GM19193 (cell line): ENCODE data around the gene MASP1.

Source experiments
- POLR2A ChIP-seq: IDR thresholded peaks from 4 replicates; pipeline ENCODE4 v1.6.1; 2011; ENCODE audit not compliant: insufficient read depth, insufficient read length; ENCODE audit errors: extremely low read depth

Gene MASP1

GRCh38 chr3:187237741-187238140, 53.8 kb downstream of the MASP1 start:
- no peak for TF ChIP-seq POLR2A

DNA sequence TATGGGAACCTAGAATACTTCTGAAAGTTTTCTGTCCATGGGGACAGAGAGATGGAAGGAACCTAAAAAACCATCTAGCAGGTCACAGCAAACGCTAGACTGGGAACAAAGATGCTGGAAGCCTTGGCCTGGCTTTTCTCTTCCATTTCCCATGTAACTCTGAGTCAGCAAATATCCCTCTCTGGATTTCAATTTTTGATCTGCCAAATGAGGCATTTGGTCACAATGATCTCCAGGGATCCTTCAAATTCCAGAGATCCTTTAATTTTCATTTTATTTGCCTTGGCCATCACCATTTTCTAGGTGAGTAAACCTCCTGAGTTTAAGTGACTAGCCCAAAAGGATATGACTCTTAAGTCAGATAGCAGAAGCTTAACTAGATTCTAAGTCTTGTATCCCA, 54.6 kb downstream of the MASP1 start:
- TF ChIP-seq POLR2A = no peak

DNA sequence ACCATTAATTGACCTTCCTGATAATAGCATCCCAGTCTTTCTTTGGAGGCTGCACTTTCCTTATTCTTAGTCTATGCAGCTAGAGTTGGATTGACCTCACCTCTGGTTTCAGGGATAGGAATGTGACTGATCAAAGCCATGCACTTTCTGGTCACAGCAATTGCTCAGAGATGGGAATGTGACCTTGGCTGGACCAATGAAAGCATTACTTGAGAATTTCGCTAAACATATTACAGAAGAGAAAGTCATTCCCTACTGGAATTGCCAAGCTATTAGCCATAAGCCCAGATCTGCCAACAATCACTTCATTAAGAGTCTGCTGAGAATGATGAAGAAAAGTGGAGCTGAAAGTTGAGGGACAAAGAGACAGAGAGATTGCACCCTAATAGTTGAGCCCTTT, 61.5 kb downstream of the MASP1 start:
- TF ChIP-seq POLR2A = no peak

GRCh38 chr3:187228740-187229139, 62.8 kb downstream of the MASP1 start:
- TF ChIP-seq POLR2A = no peak

DNA sequence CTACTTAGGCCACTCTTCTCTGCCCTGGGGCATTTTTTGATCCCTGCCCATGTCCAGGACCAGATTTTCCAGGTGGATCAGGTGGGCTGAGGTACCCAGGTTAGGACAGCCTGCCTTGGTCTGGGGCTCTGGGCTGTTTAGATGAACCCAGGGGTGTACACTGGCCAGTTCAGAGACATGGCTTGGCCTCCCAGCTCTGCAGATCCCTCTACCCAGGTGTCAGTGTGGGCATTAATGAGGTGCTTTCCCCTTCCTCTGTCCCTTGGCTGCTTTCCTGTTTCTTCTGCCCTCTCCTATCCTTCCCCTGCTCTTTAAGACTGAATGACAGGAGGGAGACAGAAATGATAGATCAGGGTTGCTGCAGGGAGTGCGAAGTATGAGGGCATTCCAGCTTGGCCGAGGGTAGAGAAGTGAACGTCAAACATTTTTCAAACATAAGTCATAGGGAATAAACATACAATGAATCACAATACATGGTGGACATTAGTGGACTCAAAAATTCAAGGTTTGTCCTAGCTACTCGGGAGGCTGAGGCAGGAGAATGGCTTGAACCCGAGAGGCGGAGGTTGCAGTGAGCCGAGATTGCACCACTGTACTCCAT, 63.8 kb downstream of the MASP1 start:
- TF ChIP-seq POLR2A = no peak

GRCh38 chr3:187223799-187224198, 67.7 kb downstream of the MASP1 start:
- TF ChIP-seq POLR2A = no peak

DNA sequence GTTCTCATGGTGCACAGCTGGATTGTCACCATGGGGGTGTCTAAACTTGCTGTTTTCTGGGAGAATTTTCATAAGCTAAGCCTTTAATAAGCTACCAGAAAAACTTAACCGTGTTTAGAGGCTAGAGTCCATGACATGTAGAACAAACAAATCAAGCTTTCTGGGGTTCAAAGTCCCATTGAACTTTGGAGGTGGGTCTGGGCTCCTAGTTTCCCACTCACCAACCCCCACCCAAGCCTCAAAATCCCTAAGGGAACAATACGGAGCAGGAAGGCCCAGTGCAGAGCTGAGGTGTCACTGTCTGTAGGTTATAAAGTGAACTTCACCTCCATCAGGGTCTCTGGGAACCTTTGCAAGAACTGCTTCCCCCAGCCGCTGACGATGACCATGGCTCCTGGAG, 68.7 kb downstream of the MASP1 start:
- no peak for TF ChIP-seq POLR2A

DNA sequence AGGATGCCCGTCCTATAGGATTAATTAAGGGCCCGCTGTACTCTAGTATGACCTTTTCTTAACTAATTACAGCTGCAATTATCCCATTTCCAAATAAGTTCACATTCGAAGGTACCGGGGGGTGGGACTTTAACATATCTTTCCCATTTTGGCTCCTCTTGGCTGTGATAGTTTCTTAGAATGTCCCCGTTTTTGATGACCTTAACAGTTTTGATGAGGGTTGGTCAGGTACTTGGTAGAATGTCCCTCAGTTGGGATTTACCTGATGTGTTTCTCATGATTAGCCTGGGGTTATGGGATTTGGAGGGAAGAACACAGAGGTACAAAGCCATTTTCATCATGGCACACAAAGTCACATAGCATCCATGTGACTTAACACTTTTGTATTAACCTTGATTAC, 76.1 kb downstream of the MASP1 start:
- no peak for TF ChIP-seq POLR2A

DNA sequence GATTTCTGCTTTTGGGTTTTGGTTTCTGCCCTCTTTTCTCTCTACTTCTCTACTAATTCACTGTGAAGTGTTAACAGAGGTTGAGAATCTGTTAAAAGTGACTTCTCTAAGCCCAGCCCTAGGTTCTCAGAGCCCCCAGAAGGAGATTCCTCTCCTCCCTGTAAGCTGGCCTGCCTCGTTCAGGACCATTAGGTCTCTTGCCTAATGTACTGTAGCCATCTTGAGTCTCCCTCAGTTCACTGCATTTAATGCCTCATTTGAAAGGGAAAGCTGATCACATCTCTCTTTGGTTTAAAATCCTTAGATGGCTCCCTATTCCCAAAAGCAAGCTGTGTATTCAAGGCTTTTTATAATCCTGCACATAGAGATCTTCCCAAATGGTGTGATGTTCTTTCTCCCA, 77.9 kb downstream of the MASP1 start:
- TF ChIP-seq POLR2A = no peak

- no peak for TF ChIP-seq POLR2A
These were observed 78.8 kb downstream of the MASP1 start for GRCh38 chr3:187212705-187213104.

DNA sequence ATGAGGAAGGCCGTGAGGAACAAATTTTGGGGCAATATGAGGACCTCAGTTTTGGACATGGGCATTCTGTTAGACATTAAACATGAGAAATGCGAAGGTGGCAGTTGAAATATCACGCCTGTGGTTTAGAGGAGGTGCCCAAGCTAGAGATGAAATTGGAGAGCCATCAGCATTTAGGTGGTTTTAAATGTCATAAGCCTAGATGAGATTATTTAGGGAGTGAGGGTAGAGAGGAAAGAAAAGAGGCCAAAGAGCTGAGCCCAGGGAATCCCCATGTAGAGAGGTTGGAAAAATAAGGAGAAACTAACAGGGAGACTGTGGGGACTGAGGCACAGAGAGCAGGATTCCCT, 79.4 kb downstream of the MASP1 start:
- TF ChIP-seq POLR2A = no peak

- TF ChIP-seq POLR2A = no peak
These were observed 79.9 kb downstream of the MASP1 start for GRCh38 chr3:187211532-187212195.

- no peak for TF ChIP-seq POLR2A
These were observed 80.8 kb downstream of the MASP1 start for GRCh38 chr3:187210545-187211327.

DNA sequence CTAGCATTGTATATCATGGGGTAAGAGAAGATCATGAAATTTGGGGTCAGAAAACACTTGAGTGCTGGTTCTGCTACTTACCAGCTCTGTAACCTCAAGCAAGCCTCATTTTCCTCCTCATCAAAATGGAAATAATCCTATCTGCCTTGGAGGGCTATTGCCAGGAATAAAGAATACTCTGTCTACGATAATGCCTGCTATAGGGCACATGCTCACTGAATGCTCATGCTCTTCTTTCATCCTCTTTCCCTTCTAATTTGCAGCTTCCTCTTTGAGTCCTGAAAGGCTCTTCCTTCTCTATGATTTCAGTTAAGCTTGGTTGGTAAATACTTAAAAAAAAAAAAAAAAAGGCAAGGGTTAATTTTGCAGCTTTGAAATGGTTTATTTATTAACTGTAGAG, 81.4 kb downstream of the MASP1 start:
- no peak for TF ChIP-seq POLR2A

DNA sequence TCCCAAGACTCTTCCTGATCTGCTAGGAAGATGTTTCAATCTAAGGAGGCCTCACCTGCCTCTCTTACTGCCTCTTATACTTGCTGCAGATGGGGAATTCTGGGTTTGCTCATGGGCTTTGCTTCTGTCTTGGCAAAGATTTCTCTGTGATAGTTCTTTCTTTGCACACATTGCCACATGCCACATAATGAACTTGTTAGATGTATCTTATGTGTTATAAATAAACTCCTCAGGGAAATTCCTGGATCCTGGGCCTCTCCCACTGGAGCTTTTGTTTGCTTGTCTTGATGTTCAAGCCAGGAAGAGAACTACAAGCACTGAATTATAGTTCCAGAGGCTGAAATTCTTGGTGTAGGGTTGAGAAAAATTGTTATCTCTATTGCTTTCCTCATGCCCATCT, 82.0 kb downstream of the MASP1 start:
- no peak for TF ChIP-seq POLR2A

DNA sequence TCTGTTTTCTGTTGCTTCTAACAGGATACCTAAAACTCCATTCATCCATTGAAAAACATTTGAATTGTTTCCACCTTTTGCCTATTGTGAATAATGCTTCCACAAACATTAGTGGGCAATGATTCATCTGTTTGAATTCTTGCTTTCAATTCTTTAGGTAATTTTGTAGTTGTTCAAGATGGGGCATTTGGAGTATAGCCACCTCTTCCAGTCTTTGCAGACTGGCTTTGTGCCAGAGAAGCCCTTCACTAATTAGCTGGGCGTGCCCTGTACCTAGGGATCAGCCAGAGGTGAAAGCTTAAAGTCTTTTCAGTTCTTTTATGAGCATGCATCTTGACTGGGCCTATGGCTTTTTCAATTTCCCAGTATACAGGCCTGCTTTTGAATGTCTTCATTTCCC, 83.4 kb downstream of the MASP1 start:
- TF ChIP-seq POLR2A = no peak

DNA sequence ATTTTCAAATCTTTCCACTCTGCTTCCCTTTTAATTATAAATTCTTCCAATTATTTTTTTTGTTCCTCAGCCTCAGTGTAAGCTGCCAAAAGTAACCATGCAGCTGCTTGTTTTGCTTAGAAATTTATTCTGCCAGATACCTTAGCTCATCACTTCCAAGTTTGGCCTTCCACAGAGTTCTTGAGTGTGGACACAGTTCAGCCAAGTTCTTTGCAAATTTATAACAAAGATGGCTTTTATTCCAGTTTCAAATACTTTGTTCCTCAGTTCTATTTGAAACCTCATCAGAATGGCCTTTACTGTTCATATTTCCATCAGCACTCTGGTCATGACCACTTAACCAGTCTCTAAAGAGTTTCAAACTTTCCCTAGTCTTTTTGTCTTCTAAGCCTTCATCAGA, 83.9 kb downstream of the MASP1 start:
- TF ChIP-seq POLR2A = no peak

- TF ChIP-seq POLR2A = no peak
These were observed 84.5 kb downstream of the MASP1 start for GRCh38 chr3:187207062-187207461.
